IPS-NIHi7 (cell line): ENCODE results near the gene NRXN3.

ENCODE experiments used
- DNase-seq: peaks from one replicate; pipeline ENCODE4 v3.0.0; 2012; ENCODE audit warnings: mixed read lengths; ENCODE audit errors: extremely low spot score

The NRXN3 gene

DNA sequence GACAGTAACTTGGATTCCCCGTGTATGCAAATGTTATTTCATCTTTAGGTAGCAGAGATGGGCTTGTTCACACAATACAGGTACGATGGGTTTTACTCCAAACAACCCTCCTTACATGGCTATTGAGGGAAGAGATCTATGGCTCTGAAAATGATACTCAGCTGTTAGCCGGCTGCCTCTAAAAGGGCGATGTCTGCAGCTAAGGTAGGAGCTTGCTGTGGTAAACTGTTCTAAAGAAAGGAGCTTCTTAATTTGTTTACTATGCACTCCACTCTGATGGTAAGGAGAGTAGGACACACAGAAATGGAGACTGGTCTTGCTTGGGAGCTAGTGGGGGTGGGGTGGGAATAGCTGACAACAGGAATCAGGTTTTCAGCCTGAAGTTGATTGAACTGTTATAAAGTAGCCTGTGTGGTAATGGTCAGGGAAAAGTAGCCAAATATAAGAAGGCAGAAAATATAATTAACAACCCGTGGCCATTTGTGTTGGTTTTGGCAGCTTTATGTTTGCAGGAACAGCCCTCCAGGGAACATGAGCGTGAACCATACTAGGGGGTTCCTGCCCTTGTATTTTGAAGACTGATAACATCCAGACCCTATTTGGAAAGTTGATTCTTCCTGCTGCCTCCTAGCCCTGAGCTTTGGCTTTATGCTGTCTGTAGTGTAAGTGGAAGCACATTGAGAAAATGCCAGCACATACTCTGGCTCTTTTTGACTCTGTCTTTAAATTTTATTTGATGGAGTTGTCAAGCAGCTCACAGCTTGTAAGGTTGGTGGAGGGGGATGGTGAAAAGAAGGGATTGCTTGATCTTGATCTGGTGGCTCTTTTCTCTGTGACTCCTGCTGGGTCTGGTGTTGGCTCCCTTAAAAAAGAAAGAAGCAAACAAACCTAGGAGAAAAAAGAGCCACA, 1111.3 kb downstream of the NRXN3 start:
- no peak for DNase-seq

DNA sequence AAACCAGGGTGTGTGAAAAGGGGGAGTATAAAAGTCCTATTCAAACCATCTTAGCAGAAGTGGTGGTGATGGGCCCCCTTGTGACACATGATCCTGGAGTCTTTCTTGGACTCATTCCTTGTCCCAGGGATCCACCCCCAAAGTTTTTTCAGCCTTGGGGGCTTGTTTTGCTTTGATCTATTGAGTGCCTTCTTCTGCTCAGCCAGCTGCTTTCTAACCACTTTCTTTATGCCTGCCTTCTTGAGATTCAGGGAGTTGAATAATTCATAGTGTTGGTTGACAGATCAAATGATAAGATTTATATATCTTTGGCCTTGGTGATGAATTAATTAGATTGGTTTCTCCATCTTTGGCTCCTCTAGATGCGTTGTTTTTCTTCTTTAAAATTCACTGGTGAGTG, 1114.4 kb downstream of the NRXN3 start:
- DNase-seq, result no peak

DNA sequence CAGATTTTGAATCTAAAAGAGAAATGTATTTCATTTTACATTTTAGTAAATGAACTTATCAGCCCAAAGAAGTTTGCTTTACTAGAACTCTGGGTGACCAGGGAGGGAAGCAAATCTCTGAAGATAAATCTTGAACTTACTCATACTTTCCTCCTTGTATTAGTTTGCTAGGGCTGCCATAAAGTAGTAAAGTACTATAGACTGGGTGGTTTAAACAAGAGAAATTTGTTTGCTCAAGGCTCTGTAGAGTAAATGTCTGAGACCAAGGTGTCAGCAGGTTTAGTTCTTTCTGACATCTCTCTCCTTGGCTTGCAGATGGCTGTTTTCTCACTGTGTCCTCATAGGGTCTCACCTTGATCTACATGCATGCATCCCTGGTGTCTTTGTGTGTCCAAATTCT, 1115.1 kb downstream of the NRXN3 start:
- DNase-seq, result no peak

DNA sequence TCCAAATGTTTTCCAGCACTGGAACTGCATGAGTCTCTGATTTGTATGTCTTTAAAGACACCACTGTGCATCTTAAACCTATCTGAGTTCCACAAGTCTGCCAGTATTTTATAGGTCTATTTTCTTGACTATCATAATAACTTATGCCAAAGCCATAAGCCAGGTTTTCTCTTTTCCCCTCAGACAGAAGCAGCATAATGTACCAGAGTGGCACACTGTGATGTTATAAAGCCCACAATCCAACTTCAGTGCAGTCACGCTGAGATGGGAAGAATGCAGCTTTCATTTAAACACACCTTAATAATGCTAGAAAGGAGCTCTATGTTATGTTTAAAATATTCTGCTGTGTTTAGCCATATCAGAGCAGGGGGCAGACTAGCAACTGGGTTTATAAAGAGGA, 1117.8 kb downstream of the NRXN3 start:
- DNase-seq, result no peak

DNA sequence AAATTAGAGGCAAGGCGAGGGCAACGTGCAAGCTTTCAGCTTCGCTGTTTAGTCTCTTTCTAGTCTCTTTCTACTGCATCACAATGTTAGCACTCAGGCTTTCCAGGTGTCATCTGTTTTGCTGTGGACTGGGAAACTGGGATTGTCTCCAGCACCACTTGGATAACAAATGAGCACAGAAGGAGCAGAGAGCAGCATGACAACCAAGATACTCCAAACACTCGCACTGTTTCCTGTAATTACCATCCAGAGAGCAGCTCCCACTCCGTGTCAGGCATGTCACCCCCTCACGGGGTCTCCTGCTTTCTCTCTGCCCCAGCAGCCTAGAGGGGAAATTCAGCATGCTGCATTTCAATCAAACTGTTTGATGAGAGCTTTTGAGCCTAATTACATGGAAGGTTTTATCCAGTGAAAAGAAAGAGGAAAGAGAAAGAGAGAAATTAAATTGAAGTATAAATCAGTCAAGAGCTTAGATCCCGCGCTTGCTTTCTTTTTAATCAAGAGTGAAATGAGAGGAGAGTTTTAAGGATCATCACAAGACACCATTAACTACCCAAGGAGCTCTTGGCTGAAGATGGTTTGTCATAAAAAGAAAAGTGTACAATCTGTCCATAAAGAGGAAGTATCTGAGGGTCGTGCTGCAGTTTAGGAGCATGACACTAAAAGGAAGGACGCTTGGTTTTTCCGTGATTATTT, 1123.5 kb downstream of the NRXN3 start:
- DNase-seq, result peak; percentile 23

DNA sequence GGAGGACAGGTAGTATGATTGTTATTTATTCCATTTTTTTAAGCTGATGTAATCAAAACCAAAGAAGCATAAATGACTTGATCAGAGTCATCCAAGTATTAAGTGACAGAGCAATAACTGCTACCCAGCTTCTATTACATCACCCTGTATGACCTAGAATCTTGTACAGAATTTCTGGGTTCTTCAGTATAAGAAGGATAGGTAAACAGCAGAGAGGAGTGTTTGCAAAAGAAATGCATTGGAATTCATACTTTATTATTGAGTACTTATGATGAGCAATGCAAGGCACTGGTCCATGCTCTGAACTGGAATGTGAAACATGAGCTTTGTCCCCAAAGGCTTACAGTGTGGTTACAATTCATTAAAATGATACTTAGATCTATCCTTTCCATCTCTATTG, 1124.3 kb downstream of the NRXN3 start:
- DNase-seq, result no peak

DNA sequence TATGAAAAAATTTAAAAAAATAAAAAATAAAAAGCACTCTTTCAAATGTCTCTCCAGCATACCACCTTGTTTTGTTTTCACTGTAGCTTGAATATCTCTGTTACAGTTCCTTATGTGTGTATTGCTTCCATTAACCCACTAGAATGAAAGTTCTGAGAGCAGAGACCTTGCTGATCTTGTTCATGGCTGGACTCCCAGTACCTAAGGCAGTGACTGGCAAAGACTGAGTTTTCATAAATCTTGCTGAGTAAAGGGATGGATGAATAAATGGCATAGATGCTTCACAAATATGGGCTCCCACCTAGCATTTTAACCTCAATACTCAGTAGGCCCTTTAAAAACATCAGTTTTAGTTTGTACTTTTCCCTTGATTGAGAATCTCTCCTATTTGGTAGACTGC, 1125.2 kb downstream of the NRXN3 start:
- DNase-seq, result no peak

DNA sequence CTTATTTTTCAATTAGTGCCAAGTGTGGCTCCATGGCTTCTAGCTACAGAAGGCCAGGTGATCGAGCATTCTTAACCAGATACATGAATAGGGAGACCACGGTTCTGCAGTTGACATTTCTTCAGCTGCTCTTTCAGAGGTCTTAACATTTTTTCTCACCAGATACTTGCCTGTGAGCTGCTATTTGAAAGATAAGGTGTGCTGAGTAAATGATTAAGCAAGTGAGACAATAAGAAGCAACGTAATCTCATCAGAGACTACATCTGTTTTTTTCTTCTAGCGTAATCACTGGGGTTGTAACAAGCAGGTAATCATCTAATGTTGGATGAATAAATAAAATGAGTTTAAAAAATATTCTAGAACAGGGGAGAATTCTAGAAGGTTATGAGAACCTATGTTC, 1128.2 kb downstream of the NRXN3 start:
- DNase-seq, result no peak

DNA sequence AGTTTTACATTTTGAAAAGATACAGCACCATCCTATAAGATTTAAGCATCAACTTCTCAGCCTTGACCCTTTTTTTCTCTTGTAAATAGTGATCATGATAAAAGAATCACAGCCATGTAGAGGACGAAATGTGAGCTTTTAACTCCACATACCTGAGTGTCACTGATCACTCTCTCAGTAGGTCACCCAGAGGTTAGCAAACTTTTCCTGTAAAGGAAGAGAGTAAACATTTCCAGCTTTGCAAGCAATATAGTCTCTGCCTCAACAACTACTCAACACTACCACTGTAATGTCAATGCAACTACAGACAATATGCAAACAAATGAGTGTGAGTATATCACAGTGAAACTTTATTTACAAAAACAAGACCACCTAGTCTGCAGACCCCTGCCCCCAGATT, 1129.0 kb downstream of the NRXN3 start:
- no peak for DNase-seq

DNA sequence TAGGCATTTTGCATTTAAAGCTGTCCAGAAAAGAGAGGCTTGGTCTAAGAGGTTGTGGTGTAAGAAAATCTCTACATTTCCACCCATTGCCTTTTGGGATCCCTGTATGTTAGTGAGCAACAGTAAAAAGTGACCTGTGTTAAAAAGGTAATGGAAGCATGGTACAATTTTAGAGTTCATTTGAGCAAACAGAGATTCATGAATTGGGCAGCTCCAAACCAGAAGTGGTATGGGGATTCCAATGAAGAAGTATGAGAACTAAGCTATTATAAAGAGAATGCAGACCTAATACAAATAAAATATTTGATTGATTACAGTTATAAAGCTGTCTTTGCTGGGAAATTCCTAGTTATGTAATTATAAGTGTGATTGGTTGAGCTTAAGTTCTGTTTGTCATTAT, 1134.1 kb downstream of the NRXN3 start:
- no peak for DNase-seq

DNA sequence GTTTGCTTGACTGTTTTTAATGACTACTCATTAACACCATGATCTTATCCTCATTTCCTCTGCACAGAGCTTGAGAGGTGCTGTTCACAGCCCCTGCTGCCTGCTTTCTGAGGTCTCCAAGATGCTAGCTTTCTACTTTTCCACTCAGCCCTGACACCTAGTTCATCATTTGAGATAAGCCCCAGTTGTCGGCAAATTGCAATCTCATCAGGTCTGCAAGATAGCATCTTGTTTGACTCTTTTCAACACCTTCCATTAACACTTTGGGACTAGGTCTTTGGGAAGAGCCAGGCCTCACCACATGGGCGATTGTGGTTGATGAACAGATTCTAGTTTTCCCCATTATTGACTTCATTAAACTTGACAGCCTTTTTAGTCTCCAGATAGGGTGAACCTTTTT, 1136.4 kb downstream of the NRXN3 start:
- peak; percentile 10 for DNase-seq

DNA sequence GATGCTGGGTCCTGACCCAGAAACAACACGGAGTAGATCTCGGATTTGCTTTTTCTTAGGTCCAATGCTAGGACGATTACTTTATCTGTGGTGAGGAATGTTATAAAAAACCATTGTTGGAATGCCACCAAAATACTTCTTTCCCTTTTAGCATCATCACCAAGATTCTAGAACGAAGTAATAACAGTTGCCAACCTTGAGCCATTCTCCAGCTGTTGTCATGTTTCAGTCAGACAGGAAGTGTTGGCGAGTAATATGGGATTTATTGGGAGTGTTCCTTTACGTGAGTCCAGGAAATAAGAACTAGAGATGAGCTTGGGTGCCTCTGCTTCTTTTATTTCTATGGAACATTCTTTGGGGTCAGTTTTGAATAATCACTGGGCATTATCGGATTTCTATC, 1148.2 kb downstream of the NRXN3 start:
- no peak for DNase-seq

DNA sequence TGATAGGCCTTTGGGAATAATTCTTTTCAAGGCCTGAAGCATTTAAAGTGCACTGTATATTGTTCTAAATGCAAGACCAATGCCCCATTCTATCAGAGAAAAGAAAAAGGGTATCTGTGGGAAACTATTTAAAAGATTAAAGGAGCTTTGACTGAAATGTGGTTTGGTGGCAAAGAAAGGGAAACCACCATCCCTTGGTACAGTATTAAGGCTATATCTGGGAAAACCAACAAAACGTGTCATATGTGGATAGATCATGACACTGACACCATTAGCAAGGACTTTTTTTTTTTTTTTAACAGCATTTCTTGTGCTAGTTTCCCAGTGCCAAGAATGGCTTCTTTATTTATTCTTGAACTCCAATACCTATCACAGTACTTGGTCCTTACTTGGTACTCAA, 1150.4 kb downstream of the NRXN3 start:
- no peak for DNase-seq

DNA sequence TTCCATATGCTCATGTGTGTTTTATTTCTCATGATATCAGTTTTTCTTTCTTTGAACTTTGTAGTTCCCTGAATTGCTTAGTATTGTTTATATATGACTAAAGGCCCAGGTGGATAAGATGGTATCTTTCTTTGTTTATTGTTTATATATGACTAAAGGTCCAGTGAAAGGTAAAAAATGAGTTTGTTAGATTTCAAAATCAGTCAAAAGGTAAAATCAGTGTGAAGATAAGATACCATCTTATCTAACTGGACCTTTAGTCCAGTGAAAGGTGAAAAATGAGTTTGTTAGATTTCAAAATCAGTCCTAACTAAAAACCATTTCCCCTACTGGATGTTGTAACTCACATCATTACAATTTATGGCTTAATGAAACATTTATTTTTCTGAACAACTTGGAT, 1150.9 kb downstream of the NRXN3 start:
- DNase-seq, result no peak

DNA sequence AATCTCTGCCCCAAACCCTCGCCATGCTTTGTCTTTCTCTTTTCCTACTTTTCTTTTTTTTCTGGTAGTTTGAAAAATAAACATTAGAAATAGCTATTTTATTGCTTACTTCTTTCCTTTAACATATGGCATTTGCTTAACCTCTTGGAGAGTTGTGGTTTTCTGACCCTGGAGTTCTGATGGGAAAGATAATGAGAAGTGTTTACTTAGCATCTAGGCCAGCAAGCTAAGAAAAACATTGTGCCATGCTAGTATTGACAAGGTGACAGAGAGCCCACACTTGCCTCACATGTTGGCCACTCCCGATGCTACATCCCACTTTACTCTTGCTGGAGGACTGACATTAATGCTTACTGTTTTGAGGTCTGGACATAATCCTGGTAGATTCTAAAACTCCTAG, 1154.9 kb downstream of the NRXN3 start:
- no peak for DNase-seq

DNA sequence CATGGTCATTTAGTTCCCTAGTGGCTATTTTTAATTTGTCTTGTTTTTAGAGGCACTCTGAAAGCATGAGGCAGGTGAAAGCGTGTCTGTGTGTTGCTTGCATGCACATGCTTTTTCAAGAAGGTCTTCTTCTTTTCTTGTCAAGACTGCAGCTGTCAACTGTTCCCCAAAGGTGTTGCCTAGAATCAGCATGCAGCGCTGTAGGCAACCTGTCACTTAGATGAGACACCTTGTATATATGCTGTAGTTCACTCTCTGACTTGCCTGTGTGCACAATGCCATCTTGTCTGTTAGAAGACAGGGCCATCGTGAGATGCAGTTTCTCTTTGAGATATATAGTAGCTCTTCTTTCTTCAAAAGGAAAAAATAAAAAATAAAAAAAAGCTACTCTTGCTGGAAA, 1155.4 kb downstream of the NRXN3 start:
- DNase-seq, result no peak

DNA sequence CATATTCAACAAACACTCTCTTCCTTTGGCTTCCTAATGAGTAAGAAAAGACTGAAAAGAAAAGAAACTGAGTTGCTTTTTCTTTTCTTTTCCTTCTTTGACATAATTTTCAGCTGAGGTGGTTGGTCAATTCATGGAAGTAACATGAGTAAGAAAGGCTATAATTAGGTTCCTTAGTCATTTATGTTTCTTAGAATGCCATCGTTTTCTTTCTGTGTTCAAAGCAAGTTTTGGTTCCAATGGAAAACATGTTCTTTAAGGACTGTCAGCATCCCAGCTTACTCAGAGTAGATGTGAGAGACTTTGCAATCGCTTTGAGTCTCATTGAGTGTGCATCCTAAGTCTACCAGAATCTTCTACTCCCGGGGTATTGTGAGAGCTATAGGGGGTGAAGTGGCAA, 1158.7 kb downstream of the NRXN3 start:
- no peak for DNase-seq

DNA sequence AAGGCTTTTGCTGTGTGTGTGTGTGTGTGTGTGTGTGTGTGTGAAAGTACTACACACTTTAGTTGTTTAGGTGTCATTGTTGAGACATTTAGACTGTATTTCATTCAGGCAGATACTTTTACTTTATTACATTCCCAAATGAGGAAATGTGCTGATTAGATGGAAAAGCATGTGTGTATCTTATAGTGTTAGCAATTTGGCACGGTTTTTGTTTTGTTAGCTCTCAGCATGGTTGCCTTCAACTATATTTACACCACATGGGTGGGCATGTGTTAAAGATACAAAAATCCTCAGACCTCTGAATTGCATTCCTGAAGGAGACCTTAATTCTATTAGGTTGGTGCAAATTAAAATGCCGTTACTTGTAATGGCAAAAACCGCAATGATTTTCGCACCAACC, 1161.7 kb downstream of the NRXN3 start:
- DNase-seq, result no peak

DNA sequence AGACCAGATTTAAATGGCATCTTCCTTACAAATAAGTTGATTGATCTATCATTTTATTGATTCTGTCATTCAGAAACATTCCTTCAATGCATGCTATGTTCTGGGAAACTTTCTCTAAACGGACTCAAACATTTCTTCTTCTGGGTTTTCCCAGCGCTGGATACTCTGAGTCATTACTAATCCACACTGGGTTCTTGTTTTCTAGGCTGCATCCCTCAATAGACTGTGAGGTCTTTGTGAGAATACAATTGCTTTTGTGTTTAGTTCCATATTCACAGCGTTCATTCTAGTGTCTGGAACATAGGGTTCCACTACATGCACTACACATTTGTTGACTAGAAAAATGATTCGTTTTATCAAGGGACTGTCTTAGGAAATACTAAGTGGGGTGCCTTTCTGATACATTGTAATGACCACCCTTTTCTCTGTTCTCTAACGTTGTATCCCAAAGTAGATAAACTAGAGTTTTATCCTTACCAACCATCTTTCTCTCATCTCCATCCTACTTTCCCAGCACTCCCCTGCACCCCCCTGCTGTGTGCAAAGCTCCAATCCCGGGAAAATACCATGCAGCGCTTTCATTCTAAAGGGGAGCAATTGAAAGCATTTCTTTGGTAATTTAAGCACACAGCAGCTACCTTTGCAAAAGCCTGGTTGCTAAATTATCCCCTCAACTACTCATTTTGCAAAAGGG, 1162.5 kb downstream of the NRXN3 start:
- DNase-seq, result no peak

DNA sequence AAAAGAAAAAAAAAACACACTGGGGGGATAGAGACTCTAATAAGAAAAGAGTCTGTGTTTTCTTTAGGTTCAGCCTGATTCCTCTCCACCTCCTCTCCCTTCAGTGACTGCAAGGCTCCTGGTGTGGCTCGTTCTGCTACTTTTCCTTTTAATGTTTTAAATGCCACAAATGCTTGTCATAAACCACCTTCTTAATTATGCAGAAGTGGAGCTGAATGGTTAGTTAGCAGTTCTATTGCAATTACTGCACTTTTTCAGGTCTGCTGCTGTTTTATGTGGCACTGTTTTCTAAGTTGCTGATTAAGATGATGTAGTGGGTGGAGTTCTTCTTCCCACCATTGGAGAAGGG, 1163.0 kb downstream of the NRXN3 start:
- DNase-seq, result no peak

DNA sequence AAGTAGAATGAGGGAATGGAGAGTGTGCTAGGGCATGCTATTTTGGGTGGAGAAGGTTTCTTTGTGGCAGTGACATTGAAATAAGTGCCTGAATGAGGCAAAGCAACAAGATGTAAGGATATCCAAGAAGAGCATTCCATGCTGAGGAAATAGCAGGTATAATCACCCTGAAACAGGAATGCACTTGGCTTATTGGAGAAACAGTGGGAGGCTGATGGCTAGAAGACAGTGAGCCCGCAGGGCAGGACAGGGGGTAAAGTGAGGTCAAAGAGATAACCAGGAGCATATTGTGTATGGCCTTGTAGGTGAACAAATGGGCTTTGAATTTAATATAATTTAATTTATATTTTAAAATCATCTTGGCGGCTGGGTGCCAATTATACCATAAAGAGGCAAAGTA, 1164.1 kb downstream of the NRXN3 start:
- no peak for DNase-seq

DNA sequence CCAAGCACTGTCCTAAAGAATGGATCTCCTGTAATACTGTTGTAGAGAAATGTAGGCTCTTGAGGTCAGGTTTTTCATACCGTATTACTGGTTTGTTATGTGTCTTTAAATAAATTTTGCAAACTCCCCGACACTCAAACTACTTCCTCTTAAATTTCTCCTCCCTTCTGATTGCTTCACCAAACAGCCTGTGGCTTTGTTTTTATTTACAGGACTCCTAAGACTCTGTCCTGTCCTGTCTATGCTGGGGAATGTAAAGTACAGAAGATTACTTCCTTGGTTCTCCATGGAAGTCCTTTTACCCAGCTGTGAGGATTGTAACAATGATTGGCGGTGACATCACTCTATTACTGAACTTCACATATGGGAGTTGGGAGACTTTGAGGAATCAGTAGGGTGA, 1167.6 kb downstream of the NRXN3 start:
- no peak for DNase-seq

DNA sequence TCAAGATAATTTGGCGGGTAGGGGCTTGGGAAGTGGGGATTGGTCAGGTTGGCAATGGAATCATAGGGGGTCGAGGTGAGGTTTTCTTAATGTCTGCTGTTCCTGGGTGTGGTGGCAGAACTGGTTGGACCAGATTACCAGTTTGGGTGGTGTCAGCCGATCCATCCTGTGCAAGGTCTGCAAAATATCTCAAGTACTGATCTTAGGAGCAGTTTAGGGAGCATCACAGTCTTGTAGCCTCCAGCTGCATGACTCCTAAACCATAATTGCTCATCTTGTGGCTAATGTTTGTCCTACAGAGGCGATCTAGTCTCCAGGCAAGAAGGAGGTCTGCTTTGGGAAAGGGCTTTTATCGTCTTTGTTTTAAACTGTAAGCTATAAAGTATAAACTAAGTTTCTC, 1172.8 kb downstream of the NRXN3 start:
- DNase-seq, result no peak
